ENCODE results near the gene GK. TPM values are rescaled to one million over a fixed set of nuclear protein-coding genes. Genes with fewer than 3 reads are reported as not detected.
A peak's percentile ranks its signal among the peaks of the same experiment; 100 is the strongest.
"Not testable (repeated sequence)": the region's sequence is repeated elsewhere in the genome, so short reads cannot be mapped to it uniquely, and the experiment has no call there.

GK gene
- total RNA-seq = 32.9 TPM

GRCh38 chrX:30653415-30654131 is at the start of gene GK:
GK (plus strand) TSS chrX:30653423; CDS start chrX:30653538, 115 bp downstream.
- peak; percentile 20 for ATAC-seq
- peak; percentile 48 for DNase-seq (ENCODE audit: low spot score)

GRCh38 chrX:30607155-30607554 is 46.1 kb upstream of the GK start:
- DNase-seq (ENCODE audit: low spot score) (no peak), ATAC-seq (no peak)

- ATAC-seq (no peak), DNase-seq (ENCODE audit: low spot score) (no peak)
Measured at GRCh38 chrX:30610026-30610425, 43.2 kb upstream of the GK start.

GRCh38 chrX:30612250-30612655 is 41.0 kb upstream of the GK start:
- peak; percentile 59 for DNase-seq (ENCODE audit: low spot score)
- ATAC-seq = peak; percentile 86

- DNase-seq (ENCODE audit: low spot score) (no peak), ATAC-seq (no peak)
Measured at GRCh38 chrX:30613721-30614120, 39.5 kb upstream of the GK start.

GRCh38 chrX:30615229-30615628 is 38.0 kb upstream of the GK start:
- ATAC-seq (no peak), DNase-seq (ENCODE audit: low spot score) (no peak)

- ATAC-seq (peak; percentile 84), DNase-seq (ENCODE audit: low spot score) (peak; percentile 51)
Measured at GRCh38 chrX:30618160-30618765, 35.0 kb upstream of the GK start.

GRCh38 chrX:30620125-30620524 is 33.1 kb upstream of the GK start:
- ATAC-seq (peak; percentile 78), DNase-seq (ENCODE audit: low spot score) (no peak)

- ATAC-seq (peak; percentile 67), DNase-seq (ENCODE audit: low spot score) (no peak)
Measured at GRCh38 chrX:30620980-30621618, 32.1 kb upstream of the GK start.

- DNase-seq (ENCODE audit: low spot score) (no peak), ATAC-seq (peak; percentile 36)
Measured at GRCh38 chrX:30622361-30622760, 30.9 kb upstream of the GK start.

- no peak for DNase-seq (ENCODE audit: low spot score)
Measured at GRCh38 chrX:30626402-30626801, 26.8 kb upstream of the GK start.

GRCh38 chrX:30627818-30628652 is 25.2 kb upstream of the GK start:
- DNase-seq (ENCODE audit: low spot score) = no peak
- ATAC-seq = peak; percentile 71

More at GRCh38 chrX:30626402-30626801, 26.8 kb upstream of the GK start:
- ATAC-seq = peak; percentile 49

GRCh38 chrX:30634070-30634469 is 19.2 kb upstream of the GK start:
- DNase-seq (ENCODE audit: low spot score); ATAC-seq: not testable (repeated sequence)

GRCh38 chrX:30635630-30636029 is 17.6 kb upstream of the GK start:
- ATAC-seq (peak; percentile 60), DNase-seq (ENCODE audit: low spot score) (no peak)

- ATAC-seq (no peak), DNase-seq (ENCODE audit: low spot score) (no peak)
Measured at GRCh38 chrX:30637874-30638815, 15.1 kb upstream of the GK start.

GRCh38 chrX:30639702-30640101 is 13.5 kb upstream of the GK start:
- ATAC-seq; DNase-seq (ENCODE audit: low spot score): not testable (repeated sequence)

- no peak for ATAC-seq
- no peak for DNase-seq (ENCODE audit: low spot score)
Measured at GRCh38 chrX:30642642-30643041, 10.6 kb upstream of the GK start.

- ATAC-seq (peak; percentile 63), DNase-seq (ENCODE audit: low spot score) (no peak)
Measured at GRCh38 chrX:30643313-30643821, 9.9 kb upstream of the GK start.

- no peak for DNase-seq (ENCODE audit: low spot score)
- no peak for ATAC-seq
Measured at GRCh38 chrX:30649859-30650258, 3.4 kb upstream of the GK start.

Data from left lobe of liver (tissue), 2 donors.